GM12891 (cell line): ENCODE results near the gene GRAP2.

Source experiments
- DNase-seq: peaks from one replicate; pipeline ENCODE4 v3.0.0; 2011; ENCODE audit warnings: low spot score; ENCODE audit not compliant: insufficient read length
- FAIRE-seq: peaks from 2 replicates; lab custom pipeline; 2011; peaks lifted over from hg19 to GRCh38; lab: Jason Lieb, UNC
- PAX5 ChIP-seq: IDR thresholded peaks from 2 replicates; pipeline ENCODE4 v1.6.1; 2011; ENCODE audit warnings: low read length, moderate library complexity, mild to moderate bottlenecking; ENCODE audit not compliant: insufficient read depth, severe bottlenecking
- POLR2A ChIP-seq: IDR thresholded peaks from 2 replicates; pipeline ENCODE4 v1.6.1; 2011; ENCODE audit warnings: low read depth, low read length, control low read depth
- POLR2AphosphoS5 ChIP-seq: IDR thresholded peaks from 2 replicates; pipeline ENCODE4 v1.6.1; 2011; ENCODE audit warnings: low read depth, low read length, control low read depth
- POU2F2 ChIP-seq: IDR thresholded peaks from 2 replicates; pipeline ENCODE4 v1.6.1; 2011; ENCODE audit warnings: low read depth, mild to moderate bottlenecking, control low read depth, low read length, moderate library complexity
- SPI1 ChIP-seq: IDR thresholded peaks from 2 replicates; pipeline ENCODE4 v1.6.1; 2011; ENCODE audit warnings: low read depth, low read length, control low read depth
- TAF1 ChIP-seq: IDR thresholded peaks from 2 replicates; pipeline ENCODE4 v1.6.1; 2011; ENCODE audit warnings: low read depth, low read length, control low read depth

GRAP2 gene

GRCh38 chr22:39996732-39997131, 95.8 kb downstream of the GRAP2 start:
- TF ChIP-seq POLR2A: no peak
- TF ChIP-seq SPI1: no peak
- no peak for TF ChIP-seq POLR2AphosphoS5
- no peak for TF ChIP-seq POU2F2
- TF ChIP-seq PAX5: no peak
- TF ChIP-seq TAF1: no peak
- FAIRE-seq (no peak), DNase-seq (no peak)

DNA sequence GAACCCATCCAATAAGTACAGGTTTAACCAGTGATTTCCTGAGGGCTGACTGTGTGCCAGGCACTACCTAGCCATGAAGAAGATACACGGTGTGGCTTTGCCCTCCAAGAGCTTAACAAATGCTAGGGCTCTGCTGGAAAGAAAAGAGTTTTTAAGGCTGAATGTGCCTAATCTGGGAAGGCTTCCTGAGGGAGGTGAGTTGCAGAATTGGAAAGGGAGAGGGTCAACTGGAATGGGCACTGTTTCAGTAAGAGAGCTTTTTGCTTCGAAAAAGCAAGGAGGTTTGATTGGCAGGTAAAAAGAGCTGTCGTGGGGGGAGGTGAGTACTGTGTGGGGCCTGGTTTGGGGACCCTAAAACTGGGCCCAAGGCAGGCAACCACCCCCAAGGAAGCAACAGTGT, 96.5 kb downstream of the GRAP2 start:
- TF ChIP-seq SPI1 (no peak), POLR2AphosphoS5 (no peak), POU2F2 (no peak), PAX5 (no peak), POLR2A (no peak), TAF1 (no peak)
- DNase-seq (no peak), FAIRE-seq (no peak)

DNA sequence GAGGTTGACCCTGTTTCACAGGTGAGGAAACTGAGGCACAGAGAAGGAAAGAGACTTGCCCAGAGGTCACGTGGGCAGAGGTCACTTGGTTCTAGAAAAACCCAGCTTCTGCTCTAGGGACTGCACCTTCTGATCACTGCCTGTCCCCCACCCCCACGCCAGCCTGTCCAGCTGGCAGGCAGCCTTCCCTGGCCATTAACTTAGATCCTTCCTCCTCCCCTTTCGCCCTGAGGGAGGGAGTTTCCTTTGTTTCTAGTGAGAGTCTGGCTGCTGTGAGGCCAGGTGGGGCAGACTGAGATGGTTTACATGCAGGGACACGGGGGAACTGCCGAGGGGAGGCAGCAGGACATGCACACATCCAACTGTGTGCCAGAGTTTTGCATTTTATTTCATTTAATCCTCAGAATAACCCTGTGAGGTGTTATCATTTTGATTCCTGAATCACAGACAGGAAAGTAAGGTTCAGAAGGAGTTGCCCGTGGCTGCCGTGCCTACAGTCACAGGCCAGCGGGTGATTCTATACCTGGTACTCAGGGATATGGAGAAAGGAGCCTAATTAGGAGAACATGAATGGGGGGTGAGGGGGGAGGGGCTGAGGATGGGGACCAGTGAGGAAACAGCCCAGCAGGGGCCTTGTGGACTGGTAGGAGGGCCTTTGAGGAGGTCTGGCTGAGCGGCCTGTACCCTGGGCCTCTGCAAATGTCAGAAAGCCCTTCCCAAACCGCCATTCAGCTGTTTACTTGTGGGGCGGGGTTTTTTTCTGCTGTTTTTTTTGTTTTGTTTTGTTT, 97.2 kb downstream of the GRAP2 start:
- no peak for FAIRE-seq
- TF ChIP-seq POLR2AphosphoS5 (no peak), PAX5 (no peak), SPI1 (no peak), POU2F2 (no peak), TAF1 (no peak), POLR2A (no peak)
- DNase-seq: no peak

DNA sequence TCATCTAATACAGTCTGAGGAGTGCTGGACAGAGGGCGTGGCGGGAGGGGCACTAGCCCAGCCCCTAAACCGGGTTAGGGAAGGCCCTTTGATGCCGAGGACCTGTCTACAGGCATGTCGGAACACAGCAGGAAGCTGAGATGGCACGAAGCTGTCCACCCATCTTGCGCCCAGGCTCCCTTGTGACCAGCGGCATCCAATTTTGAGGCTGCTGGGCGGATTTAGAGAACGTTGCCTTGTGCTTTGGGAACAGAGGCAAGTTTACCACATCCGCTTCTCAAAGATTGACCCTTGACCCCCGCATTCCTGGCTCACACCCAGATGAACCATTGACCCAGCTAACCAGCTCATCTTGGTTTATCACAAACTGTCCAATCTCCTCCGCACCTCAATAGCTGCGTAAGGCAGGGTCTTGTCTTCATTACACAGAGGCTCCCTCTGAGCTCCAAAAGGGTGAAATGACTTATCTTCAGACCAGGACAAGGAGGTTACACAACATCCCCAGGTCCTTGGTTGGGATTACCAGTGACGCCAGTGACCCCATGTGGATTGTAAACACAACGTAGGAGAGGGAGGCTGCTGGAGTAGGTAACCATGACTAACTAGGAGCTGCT, 98.4 kb downstream of the GRAP2 start:
- TF ChIP-seq POLR2AphosphoS5: no peak
- TF ChIP-seq TAF1: no peak
- no peak for TF ChIP-seq POU2F2
- no peak for TF ChIP-seq POLR2A
- no peak for TF ChIP-seq SPI1
- no peak for TF ChIP-seq PAX5
- DNase-seq: no peak
- peak; percentile 40 for FAIRE-seq

GRCh38 chr22:40000171-40000570, 99.3 kb downstream of the GRAP2 start:
- TF ChIP-seq SPI1: no peak
- TF ChIP-seq POU2F2: no peak
- no peak for TF ChIP-seq PAX5
- no peak for TF ChIP-seq POLR2A
- TF ChIP-seq POLR2AphosphoS5: no peak
- no peak for TF ChIP-seq TAF1
- no peak for DNase-seq
- FAIRE-seq: no peak

- no peak for FAIRE-seq
- TF ChIP-seq POLR2AphosphoS5: no peak
- no peak for TF ChIP-seq POU2F2
- TF ChIP-seq POLR2A: no peak
- TF ChIP-seq TAF1: no peak
- no peak for TF ChIP-seq PAX5
- no peak for TF ChIP-seq SPI1
- DNase-seq: no peak
Measured at GRCh38 chr22:40001106-40001505, 100.2 kb downstream of the GRAP2 start.

DNA sequence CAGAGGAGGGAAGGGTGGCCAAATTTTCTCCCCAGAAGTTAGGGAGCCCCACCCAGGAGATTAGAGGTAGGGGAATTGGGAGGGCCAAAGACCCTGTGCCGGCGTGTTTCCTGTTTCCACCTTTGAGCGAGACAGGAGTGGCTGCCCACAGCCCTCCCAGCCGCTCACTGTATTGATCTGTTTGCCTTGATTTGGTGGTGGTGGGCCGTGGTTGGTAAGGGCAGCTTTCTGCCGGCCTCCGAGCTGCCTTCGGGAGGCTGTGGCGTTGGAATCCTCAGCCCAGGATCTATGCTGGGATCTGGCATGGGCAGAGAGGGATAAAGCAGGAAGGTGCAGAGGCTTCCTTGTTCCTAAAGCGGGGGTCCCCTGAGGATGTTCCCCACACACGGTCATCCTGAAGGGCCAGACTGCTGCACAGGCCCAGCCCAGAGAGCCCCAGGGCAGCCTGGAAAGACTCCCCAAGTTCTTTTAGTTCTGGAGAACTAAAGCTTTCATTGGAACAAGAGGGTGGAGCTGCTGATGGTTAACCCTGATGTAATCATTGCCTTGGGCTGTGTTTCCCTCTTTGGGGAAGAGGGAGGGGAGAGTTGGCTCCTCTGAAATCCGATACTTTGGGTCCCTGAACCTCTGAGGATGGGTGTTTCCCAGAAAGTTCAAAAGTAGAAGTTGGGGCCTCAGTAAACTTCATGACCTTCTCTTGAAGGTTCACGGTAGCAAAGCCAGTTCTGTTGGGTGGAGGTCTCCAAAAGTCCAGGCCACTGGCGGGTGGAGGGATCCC, 101.1 kb downstream of the GRAP2 start:
- DNase-seq: no peak
- TF ChIP-seq POU2F2: no peak
- no peak for TF ChIP-seq TAF1
- TF ChIP-seq POLR2A: no peak
- TF ChIP-seq SPI1: no peak
- TF ChIP-seq PAX5: no peak
- FAIRE-seq: no peak

DNA sequence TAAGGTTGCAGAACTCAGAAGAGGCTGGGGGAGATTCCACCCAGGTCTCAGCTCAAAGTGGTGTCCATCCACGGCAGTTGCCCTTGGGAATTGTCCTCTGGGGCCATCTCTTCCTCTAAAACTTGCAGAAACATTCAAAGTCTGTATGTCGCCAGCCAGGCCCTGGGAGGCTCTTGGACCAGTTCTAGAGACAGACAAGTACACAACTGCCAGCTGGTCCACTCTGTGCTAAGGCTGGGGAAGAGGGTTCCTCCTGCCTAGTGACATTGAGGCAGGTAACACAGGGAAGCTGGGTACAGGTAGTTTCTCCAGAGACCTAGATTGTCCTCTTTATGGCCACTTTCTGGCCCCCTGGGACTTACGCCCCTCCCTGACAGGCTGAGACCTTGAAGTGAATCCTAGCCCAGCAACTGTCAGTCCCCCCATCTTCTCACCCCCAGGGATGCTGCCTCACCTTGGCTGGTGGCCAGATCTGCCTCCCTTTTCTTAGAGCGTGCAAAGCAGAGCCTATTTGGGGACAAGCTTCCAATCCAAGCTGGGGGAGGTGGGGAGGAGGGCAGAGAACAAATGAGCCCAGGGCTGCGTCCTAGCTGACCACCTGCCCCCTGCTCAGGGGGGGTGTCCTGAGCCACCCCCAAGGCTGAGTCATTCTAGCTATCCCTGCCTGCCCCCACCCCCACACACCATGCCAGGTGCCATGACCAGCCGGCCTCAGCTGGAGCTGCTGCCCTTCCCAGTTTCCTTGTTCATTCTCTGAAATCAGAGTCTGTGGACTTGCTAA, 102.2 kb downstream of the GRAP2 start:
- no peak for FAIRE-seq
- DNase-seq: no peak
- TF ChIP-seq POLR2AphosphoS5 (no peak), PAX5 (no peak), TAF1 (no peak), SPI1 (no peak), POU2F2 (no peak), POLR2A (no peak)

- FAIRE-seq (no peak), DNase-seq (no peak)
- TF ChIP-seq SPI1 (no peak), PAX5 (no peak), POU2F2 (no peak), POLR2AphosphoS5 (no peak), POLR2A (no peak), TAF1 (no peak)
Measured at GRCh38 chr22:40004836-40005235, 104.0 kb downstream of the GRAP2 start.
